HG03432 (cell line): ENCODE data around the gene MARCHF3.
A peak's percentile ranks its signal among the peaks of the same experiment; 100 is the strongest.

ENCODE experiments used
- ATAC-seq: cut with Tn5 transposase; IDR thresholded peaks from one replicate; pipeline ENCODE4 v1.9.1; 2021; ENCODE audit warnings: mild to moderate bottlenecking, moderate library complexity; ENCODE audit not compliant: unreplicated experiment

The MARCHF3 gene

GRCh38 chr5:126987271-126987899, 43.0 kb downstream of the MARCHF3 start:
- ATAC-seq = no peak

DNA sequence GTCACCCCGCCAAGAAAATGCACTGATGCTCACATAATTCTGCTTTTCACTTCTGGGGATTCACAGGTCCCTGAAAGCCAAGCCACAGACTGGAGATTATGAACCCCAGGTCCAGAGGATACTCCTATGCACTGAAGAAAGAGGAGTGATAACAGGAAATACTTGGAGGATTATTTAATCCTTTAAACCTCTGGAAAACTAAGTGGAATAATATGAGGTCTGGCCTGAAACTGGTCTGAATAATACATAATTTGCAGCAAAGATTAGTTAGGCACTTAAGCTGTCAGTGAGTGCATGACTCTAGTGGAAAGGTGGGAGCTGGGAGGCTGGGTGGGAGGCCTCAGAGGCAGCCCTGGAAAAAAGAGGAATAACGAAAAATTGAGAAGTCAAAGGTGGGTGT, 45.7 kb downstream of the MARCHF3 start:
- ATAC-seq = no peak

DNA sequence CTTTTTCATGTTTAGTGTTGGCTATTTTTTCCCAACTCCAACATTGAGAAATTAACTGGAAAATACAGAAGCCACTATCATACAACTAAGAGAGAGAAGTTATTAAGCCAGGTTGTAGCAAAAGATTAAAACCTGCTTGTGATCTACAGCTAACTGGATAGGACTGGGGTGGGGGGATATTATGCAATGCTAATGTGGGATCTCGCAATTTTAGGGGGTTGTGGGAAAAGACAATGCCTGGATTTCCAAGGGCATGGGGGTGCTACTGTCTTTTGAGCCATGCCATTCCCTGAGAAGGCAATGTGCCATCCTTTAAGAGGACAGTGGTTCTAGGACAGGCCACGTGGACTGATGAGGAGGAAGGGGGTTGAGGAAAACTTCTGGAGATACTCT, 46.5 kb downstream of the MARCHF3 start:
- no peak for ATAC-seq

- no peak for ATAC-seq
These were observed 47.2 kb downstream of the MARCHF3 start for GRCh38 chr5:126982926-126983873.

- ATAC-seq = no peak
These were observed 48.2 kb downstream of the MARCHF3 start for GRCh38 chr5:126982202-126982601.

- ATAC-seq = no peak
These were observed 48.7 kb downstream of the MARCHF3 start for GRCh38 chr5:126981701-126982100.

DNA sequence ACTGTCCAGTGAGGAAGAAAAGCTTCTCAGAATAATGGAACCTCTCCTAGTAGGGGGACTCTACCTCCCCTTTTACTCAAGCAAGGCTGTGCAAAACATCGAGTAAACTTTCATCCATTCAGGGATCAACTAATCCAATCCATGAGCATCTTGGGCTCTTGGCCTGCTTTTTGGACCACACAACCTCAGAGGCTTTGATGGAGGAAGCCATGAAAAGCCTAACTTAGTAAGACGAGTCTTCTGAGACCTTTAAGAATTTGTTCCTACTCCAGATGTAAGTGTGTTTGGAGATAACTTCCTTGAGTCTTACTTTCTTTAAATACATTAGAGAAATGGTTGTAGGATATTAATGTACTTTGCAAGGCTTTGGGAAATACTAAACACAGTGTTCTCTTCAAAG, 49.1 kb downstream of the MARCHF3 start:
- ATAC-seq = no peak

DNA sequence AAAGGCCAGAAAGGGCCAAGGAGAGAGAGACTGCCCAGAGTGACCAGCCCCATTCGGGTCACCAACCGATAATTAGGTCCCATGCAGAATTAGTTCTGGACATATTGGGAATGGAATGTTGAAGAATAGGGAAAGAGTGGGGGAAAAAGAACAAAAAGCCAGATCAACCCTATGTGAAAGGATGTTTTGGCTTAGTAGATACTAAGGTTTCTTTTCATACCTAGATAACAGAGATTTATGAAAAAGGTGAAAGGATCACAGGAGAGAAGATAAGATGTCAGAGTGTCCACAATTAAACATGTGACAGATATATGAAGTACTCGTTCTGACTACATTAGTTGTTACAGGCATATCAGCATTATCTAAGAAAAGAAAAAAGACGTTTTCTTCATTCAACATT, 52.1 kb downstream of the MARCHF3 start:
- ATAC-seq = no peak

DNA sequence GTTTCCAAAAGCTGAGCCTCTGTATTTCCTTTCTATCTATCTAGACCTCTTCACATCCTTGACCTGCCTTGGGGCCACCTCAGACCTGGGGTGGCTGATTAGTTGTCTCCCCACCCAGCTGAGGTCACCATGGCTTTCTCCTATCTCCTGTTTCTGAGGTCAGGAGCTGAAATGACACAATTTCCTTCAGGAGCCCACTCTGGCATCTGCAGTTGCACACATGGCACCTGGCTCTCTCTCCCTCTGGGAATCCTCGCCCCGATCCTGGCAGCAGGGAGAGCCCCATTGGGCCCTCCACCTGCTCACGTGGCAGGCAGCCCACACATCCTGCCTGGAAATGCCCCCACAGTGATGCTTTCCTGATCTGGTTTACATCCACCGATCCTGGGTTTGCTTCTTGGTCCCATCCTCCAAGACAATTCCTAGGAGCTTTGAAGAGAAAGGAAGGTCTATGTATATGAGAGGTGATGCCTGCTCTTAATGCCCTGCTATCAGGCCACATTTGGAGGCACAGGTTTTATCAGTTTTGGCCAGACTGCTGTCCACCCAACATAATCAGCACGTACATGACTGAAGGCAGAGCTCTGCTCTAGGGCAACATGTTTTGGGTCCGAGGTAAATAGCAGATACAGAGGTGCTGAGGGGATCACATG, 53.7 kb downstream of the MARCHF3 start:
- ATAC-seq = no peak

GRCh38 chr5:126975796-126976195, 54.6 kb downstream of the MARCHF3 start:
- ATAC-seq = no peak

- no peak for ATAC-seq
These were observed 57.2 kb downstream of the MARCHF3 start for GRCh38 chr5:126973193-126973592.

- ATAC-seq = peak; percentile 79
These were observed 58.1 kb downstream of the MARCHF3 start for GRCh38 chr5:126972062-126972895.

DNA sequence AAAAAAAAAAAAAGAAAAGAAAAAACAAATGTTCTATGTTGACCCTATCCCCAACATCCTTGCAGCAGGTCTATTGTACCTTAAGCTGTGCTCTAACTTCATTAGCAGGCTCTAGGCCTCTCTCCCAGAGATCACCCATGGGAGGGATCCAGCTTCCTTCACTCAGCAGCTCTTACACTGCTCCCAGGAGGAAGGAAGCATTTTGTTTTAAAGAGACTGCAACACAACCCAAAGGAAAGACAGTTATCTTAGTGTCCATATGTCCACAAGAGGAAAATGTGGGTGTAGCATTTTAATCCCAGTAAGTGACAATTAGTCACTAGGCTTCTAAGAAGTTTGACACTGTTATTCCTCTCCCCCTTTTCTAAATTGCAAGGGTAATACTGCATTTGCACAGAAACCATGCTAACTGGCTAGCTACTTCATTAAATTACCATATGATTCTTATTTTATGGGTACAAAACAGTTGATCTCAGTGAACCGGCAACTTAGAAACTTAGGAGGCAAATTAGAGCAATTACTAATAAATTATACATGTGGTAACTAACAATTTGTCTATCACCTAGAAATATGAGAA, 58.8 kb downstream of the MARCHF3 start:
- ATAC-seq = no peak

DNA sequence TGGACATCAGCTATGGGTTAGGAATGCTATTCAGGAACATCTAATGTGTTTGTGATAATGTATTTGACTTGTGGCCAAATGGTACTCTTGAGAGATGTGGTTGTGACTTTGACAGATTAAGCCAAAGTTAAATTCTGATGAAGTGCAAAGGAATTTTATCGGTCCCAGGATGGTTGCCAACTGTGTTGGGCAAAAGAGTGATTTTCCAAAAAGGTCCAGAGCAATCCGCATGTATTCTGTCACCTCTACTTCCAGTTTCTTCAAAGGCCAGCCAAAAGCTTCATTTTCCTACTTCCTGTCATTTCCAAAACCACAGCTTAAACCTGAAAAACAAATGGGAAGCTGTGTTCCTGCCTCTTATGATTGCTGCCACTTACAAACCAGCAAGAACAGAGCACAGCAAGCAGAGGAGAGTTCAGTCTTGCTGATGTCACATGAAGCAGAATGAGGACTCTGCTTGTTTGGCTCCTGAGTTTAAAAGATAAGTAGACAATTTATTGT, 59.8 kb downstream of the MARCHF3 start:
- no peak for ATAC-seq

GRCh38 chr5:126969548-126969947, 60.8 kb downstream of the MARCHF3 start:
- peak; percentile 48 for ATAC-seq

DNA sequence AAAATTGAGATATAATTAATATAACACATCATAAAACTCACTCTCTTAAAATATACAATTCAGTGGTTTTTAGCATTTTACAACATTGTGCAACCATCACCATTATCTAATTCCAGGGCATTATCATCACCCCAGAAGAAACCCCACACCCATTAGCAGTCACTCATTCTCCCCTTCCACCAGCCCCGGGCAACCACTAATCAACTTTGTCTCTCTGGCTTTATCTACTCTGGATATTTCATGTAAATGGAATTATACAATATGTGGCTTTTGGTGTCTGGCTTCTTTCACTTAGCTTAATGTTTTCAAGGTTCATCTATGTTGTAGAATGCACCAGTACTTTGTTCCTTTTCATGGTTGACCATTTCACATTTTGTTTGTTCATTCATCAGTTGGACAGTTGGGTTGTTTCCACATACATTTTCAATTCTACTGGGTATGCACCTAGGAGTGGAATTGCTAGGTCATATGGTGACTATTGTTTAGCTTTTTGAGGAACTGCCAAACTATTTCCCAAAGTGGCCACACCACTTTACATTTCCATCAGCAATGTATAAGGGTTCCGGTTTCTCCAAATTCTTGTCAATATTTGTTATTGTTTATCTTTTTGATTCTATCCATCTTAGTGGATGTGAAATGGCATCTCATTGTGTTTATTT, 62.4 kb downstream of the MARCHF3 start:
- no peak for ATAC-seq

DNA sequence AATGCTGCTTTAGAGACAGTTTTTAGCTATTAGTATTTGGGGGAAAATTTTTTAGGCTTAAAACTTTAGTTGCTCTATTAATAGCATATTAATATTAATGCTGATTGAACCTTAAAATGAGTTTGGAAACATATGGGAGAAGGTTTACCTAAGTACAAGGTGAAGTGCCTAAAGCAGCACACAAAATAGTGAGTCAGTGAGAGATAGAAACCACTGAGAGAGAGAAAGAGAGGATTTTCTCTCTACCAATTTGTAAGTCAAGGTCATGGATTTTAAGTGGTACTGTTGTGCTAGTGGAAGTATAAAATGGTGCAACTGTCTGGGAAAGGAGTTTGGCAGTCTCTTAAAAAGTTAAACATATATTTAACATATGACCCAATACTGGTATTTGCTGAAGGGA, 64.9 kb downstream of the MARCHF3 start:
- ATAC-seq = peak; percentile 28

DNA sequence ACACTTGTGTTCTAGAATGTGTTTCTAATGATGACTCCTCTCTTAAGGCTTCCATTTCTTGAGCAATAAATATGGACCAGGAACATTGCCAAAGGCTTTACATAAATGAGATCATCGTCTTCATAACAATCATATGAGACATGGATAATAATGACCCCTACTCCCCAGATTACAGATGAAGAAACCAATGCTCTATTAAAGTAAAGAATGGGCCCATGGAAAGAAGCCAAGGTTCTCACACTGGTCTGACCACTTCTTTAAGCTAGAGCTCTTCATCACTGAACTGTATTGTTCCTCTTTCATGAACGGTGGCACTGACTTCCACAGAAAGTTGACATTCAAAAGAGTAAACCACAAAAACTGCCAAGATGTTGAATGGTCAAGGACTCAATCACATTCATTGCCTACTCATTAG, 65.3 kb downstream of the MARCHF3 start:
- peak; percentile 63 for ATAC-seq

DNA sequence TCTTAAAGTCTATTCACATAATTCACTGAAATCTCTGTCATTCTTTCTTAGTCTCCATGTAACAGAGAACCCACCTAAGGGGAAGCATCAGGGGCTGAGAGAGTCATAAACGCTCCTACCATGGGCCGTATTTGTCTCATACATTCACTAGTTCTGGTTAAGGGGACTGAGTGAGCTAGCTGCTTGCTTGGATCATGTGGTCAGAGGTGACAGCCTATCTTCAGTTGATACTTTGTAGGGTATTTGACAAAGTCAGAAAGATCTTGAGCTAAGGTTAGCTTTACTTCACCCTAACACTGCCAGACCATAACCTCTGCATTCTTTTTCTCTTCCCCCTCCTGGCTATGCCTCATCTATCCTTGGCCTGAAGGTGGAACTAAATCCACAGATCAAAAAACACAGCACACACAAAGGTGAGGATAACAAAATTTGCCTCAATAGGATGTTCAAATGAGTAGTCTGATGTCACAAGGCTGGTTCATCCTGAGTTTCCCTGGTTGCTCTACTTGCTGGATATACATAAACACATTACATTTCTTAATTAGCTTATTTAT, 66.5 kb downstream of the MARCHF3 start:
- ATAC-seq = no peak
